CD4-positive, alpha-beta T cell treated with Interleukin-12 subunit alpha and Interleukin-12 subunit beta, for 1 hour (primary cell): Measurements from ENCODE around the gene ATF3.
"Not testable (repeated sequence)": the region's sequence is repeated elsewhere in the genome, so short reads cannot be mapped to it uniquely, and the experiment has no call there.

Experiments used
- DNase-seq: peaks from one replicate; pipeline ENCODE4 v3.0.0-alpha.2; 2020

ATF3 gene

GRCh38 chr1:212629450-212630157 lies 21.0 kb downstream of the ATF3 start:
- no peak for DNase-seq

- peak; percentile 67 for DNase-seq
Observed at GRCh38 chr1:212630158-212630900, 21.8 kb downstream of the ATF3 start.

GRCh38 chr1:212633161-212633560 lies 24.6 kb downstream of the ATF3 start:
- no peak for DNase-seq

- DNase-seq = no peak
Observed at GRCh38 chr1:212634252-212634651, 25.7 kb downstream of the ATF3 start.

GRCh38 chr1:212635141-212635631 lies 26.6 kb downstream of the ATF3 start:
- peak; percentile 6 for DNase-seq

- DNase-seq = no peak
Observed at GRCh38 chr1:212637902-212638301, 29.3 kb downstream of the ATF3 start.

- DNase-seq = no peak
Observed at GRCh38 chr1:212638492-212639151, 30.1 kb downstream of the ATF3 start.

- DNase-seq = not testable (repeated sequence)
Observed at GRCh38 chr1:212639524-212639923, 31.0 kb downstream of the ATF3 start.

- no peak for DNase-seq
Observed at GRCh38 chr1:212640223-212640878, 31.8 kb downstream of the ATF3 start.

GRCh38 chr1:212641956-212642355 lies 33.4 kb downstream of the ATF3 start:
- no peak for DNase-seq

- no peak for DNase-seq
Observed at GRCh38 chr1:212643877-212644276, 35.3 kb downstream of the ATF3 start.

GRCh38 chr1:212644866-212645545 lies 36.4 kb downstream of the ATF3 start:
- DNase-seq = no peak

- no peak for DNase-seq
Observed at GRCh38 chr1:212645546-212646543, 37.3 kb downstream of the ATF3 start.

- DNase-seq = no peak
Observed at GRCh38 chr1:212646588-212646987, 38.0 kb downstream of the ATF3 start.

- no peak for DNase-seq
Observed at GRCh38 chr1:212647004-212647403, 38.4 kb downstream of the ATF3 start.

GRCh38 chr1:212648431-212648830 lies 39.9 kb downstream of the ATF3 start:
- no peak for DNase-seq

GRCh38 chr1:212649020-212649419 lies 40.5 kb downstream of the ATF3 start:
- DNase-seq = no peak

- no peak for DNase-seq
Observed at GRCh38 chr1:212650228-212650627, 41.7 kb downstream of the ATF3 start.

- DNase-seq = no peak
Observed at GRCh38 chr1:212651521-212651920, 43.0 kb downstream of the ATF3 start.

GRCh38 chr1:212651977-212652376 lies 43.4 kb downstream of the ATF3 start:
- no peak for DNase-seq

- no peak for DNase-seq
Observed at GRCh38 chr1:212652609-212653008, 44.0 kb downstream of the ATF3 start.
